Measurements from ENCODE around the gene TMEM53. TPM values are rescaled to one million over a fixed set of nuclear protein-coding genes. Genes with fewer than 3 reads are reported as not detected.
"Not testable (repeated sequence)": the region's sequence is repeated elsewhere in the genome, so short reads cannot be mapped to it uniquely, and the experiment has no call there.

TMEM53 gene
- total RNA-seq, 8 experiments from 2014 or later = 6.8 to 11.4 (median 10.6) TPM

GRCh38 chr1:44713321-44713781 is 39.1 kb upstream of the TMEM53 start:
- no peak for ATAC-seq (replicated peaks in 6 of 8)
- H3K4me3 ChIP-seq = no peak overlapping the region
- H3K4me1 ChIP-seq (replicated peaks in 1 of 2) = no peaks in the 10 kb centered on the region
- H3K27ac ChIP-seq = no peak overlapping the region
- in situ Hi-C loops (cut with MboI; ENCODE audit: low pct_unique_long_range_greater_than_20kb in 2 of 9, low sequenced_read_pairs in 9 of 9, unreplicated experiment in 9 of 9) = no loop called here
- 0 to 93% (median 63%) methylated on average over 1 to 6 of the region's 6 CpGs; no CpG with 5 or more reads in 2 of the 10 experiments for WGBS, 10 experiments

- 25 to 85% (median 74%) methylated on average over 1 to 14 of the region's 15 CpGs; no CpG with 5 or more reads in 2 of the 10 experiments for WGBS, 10 experiments
- H3K4me1 ChIP-seq (replicated peaks in 1 of 2) = no peaks in the 10 kb centered on the region
These were observed 33.9 kb upstream of the TMEM53 start for GRCh38 chr1:44707959-44708831.

GRCh38 chr1:44707112-44707881 is 33.0 kb upstream of the TMEM53 start:
- Histone ChIP-seq H3K27ac (no peak overlapping the region), H3K4me3 (no peak overlapping the region), H3K4me1 (replicated peaks in 1 of 2) (no peaks in the 10 kb centered on the region)
- ATAC-seq (replicated peaks in 6 of 8) = peak in 7 of 8 experiments; percentile 35 to 89 (median 71)
- in situ Hi-C loops (cut with MboI; ENCODE audit: low pct_unique_long_range_greater_than_20kb in 2 of 9, low sequenced_read_pairs in 9 of 9, unreplicated experiment in 9 of 9) = no loop called here
- 0 to 100% (median 85%) methylated on average over 1 to 5 of the region's 6 CpGs for WGBS, 10 experiments

More at GRCh38 chr1:44707959-44708831, 33.9 kb upstream of the TMEM53 start:
- peak in 3 of 8 experiments; percentile 66 to 91 (median 69) for ATAC-seq (replicated peaks in 6 of 8)
- H3K4me3 ChIP-seq = no peak overlapping the region
- in situ Hi-C loops (cut with MboI; ENCODE audit: low pct_unique_long_range_greater_than_20kb in 2 of 9, low sequenced_read_pairs in 9 of 9, unreplicated experiment in 9 of 9) = no loop called here
- H3K27ac ChIP-seq = no peak overlapping the region

- H3K4me3 ChIP-seq = no peak overlapping the region
- no peaks in the 10 kb centered on the region for H3K4me1 ChIP-seq (replicated peaks in 1 of 2)
- no peak overlapping the region for H3K27ac ChIP-seq
- 71 to 100% (median 81%) methylated on average over 1 to 2 of the region's 2 CpGs; no CpG with 5 or more reads in 7 of the 10 experiments for WGBS, 10 experiments
- in situ Hi-C loops (cut with MboI; ENCODE audit: low pct_unique_long_range_greater_than_20kb in 2 of 9, low sequenced_read_pairs in 9 of 9, unreplicated experiment in 9 of 9) = no loop called here
- no peak for ATAC-seq (replicated peaks in 6 of 8)
These were observed 31.7 kb upstream of the TMEM53 start for GRCh38 chr1:44705938-44706337.

GRCh38 chr1:44705470-44705869 is 31.2 kb upstream of the TMEM53 start:
- H3K4me1 ChIP-seq (replicated peaks in 1 of 2) = no peaks in the 10 kb centered on the region
- ATAC-seq (replicated peaks in 6 of 8) = no peak
- in situ Hi-C loops (cut with MboI; ENCODE audit: low pct_unique_long_range_greater_than_20kb in 2 of 9, low sequenced_read_pairs in 9 of 9, unreplicated experiment in 9 of 9) = no loop called here
- 63 to 94% (median 84%) methylated on average over 3 to 6 of the region's 6 CpGs for WGBS, 10 experiments
- no peak overlapping the region for H3K4me3 ChIP-seq
- H3K27ac ChIP-seq = no peak overlapping the region

GRCh38 chr1:44701141-44701573 is 26.9 kb upstream of the TMEM53 start:
- H3K4me1 ChIP-seq (replicated peaks in 1 of 2) = no peaks in the 10 kb centered on the region
- in situ Hi-C loops (cut with MboI; ENCODE audit: low pct_unique_long_range_greater_than_20kb in 2 of 9, low sequenced_read_pairs in 9 of 9, unreplicated experiment in 9 of 9) = no loop called here
- H3K27ac ChIP-seq = no peak overlapping the region
- no peak for ATAC-seq (replicated peaks in 6 of 8)
- 33 to 83% (median 64%) methylated on average over 1 to 7 of the region's 7 CpGs for WGBS, 10 experiments
- no peak overlapping the region for H3K4me3 ChIP-seq

- H3K4me3 ChIP-seq = no peak overlapping the region
- H3K27ac ChIP-seq = no peak overlapping the region
- no peaks in the 10 kb centered on the region for H3K4me1 ChIP-seq (replicated peaks in 1 of 2)
- 40 to 91% (median 67%) methylated on average over 1 of the region's 1 CpG; no CpG with 5 or more reads in 3 of the 10 experiments for WGBS, 10 experiments
- in situ Hi-C loops (cut with MboI; ENCODE audit: low pct_unique_long_range_greater_than_20kb in 2 of 9, low sequenced_read_pairs in 9 of 9, unreplicated experiment in 9 of 9) = no loop called here
- ATAC-seq (replicated peaks in 6 of 8) = no peak
These were observed 26.3 kb upstream of the TMEM53 start for GRCh38 chr1:44700573-44700972.

- H3K4me3 ChIP-seq; H3K27ac ChIP-seq; ATAC-seq (replicated peaks in 6 of 8); H3K4me1 ChIP-seq (replicated peaks in 1 of 2); in situ Hi-C loops (cut with MboI; ENCODE audit: low pct_unique_long_range_greater_than_20kb in 2 of 9, low sequenced_read_pairs in 9 of 9, unreplicated experiment in 9 of 9): not testable (repeated sequence)
- 60 to 96% (median 83%) methylated on average over 3 to 9 of the region's 9 CpGs; no CpG with 5 or more reads in 3 of the 10 experiments for WGBS, 10 experiments
These were observed 25.1 kb upstream of the TMEM53 start for GRCh38 chr1:44699375-44699774.

- Histone ChIP-seq H3K4me1 (replicated peaks in 1 of 2) (no peaks in the 10 kb centered on the region), H3K27ac (no peak overlapping the region), H3K4me3 (no peak overlapping the region)
- WGBS, 10 experiments = 92 to 100% (median 97%) methylated on average over 2 to 3 of the region's 3 CpGs; no CpG with 5 or more reads in 6 of the 10 experiments
- no peak for ATAC-seq (replicated peaks in 6 of 8)
- in situ Hi-C loops (cut with MboI; ENCODE audit: low pct_unique_long_range_greater_than_20kb in 2 of 9, low sequenced_read_pairs in 9 of 9, unreplicated experiment in 9 of 9) = no loop called here
These were observed 23.9 kb upstream of the TMEM53 start for GRCh38 chr1:44698138-44698537.

GRCh38 chr1:44696789-44697345 is 22.6 kb upstream of the TMEM53 start:
- 43 to 97% (median 65%) methylated on average over 1 to 6 of the region's 7 CpGs; no CpG with 5 or more reads in 2 of the 10 experiments for WGBS, 10 experiments
- in situ Hi-C loops (cut with MboI; ENCODE audit: low pct_unique_long_range_greater_than_20kb in 2 of 9, low sequenced_read_pairs in 9 of 9, unreplicated experiment in 9 of 9) = no loop called here
- Histone ChIP-seq H3K4me3 (no peak overlapping the region), H3K27ac (no peak overlapping the region), H3K4me1 (replicated peaks in 1 of 2) (no peaks in the 10 kb centered on the region)
- no peak for ATAC-seq (replicated peaks in 6 of 8)

- no peak overlapping the region for H3K4me3 ChIP-seq
- in situ Hi-C loops (cut with MboI; ENCODE audit: low pct_unique_long_range_greater_than_20kb in 2 of 9, low sequenced_read_pairs in 9 of 9, unreplicated experiment in 9 of 9) = no loop called here
- no peaks in the 10 kb centered on the region for H3K4me1 ChIP-seq (replicated peaks in 1 of 2)
- WGBS, 10 experiments = 47 to 100% (median 90%) methylated on average over 1 to 3 of the region's 3 CpGs; no CpG with 5 or more reads in 1 of the 10 experiments
- H3K27ac ChIP-seq = no peak overlapping the region
- no peak for ATAC-seq (replicated peaks in 6 of 8)
These were observed 21.8 kb upstream of the TMEM53 start for GRCh38 chr1:44696101-44696500.

- Histone ChIP-seq H3K27ac (no peak overlapping the region), H3K4me1 (replicated peaks in 1 of 2) (no peaks in the 10 kb centered on the region), H3K4me3 (no peak overlapping the region)
- in situ Hi-C loops (cut with MboI; ENCODE audit: low pct_unique_long_range_greater_than_20kb in 2 of 9, low sequenced_read_pairs in 9 of 9, unreplicated experiment in 9 of 9) = no loop called here
- 71 to 100% (median 81%) methylated on average over 2 to 4 of the region's 4 CpGs; no CpG with 5 or more reads in 1 of the 10 experiments for WGBS, 10 experiments
- no peak for ATAC-seq (replicated peaks in 6 of 8)
These were observed 21.4 kb upstream of the TMEM53 start for GRCh38 chr1:44695671-44696070.
